Measurements from ENCODE around the gene ZBTB49.

Gene ZBTB49

DNA sequence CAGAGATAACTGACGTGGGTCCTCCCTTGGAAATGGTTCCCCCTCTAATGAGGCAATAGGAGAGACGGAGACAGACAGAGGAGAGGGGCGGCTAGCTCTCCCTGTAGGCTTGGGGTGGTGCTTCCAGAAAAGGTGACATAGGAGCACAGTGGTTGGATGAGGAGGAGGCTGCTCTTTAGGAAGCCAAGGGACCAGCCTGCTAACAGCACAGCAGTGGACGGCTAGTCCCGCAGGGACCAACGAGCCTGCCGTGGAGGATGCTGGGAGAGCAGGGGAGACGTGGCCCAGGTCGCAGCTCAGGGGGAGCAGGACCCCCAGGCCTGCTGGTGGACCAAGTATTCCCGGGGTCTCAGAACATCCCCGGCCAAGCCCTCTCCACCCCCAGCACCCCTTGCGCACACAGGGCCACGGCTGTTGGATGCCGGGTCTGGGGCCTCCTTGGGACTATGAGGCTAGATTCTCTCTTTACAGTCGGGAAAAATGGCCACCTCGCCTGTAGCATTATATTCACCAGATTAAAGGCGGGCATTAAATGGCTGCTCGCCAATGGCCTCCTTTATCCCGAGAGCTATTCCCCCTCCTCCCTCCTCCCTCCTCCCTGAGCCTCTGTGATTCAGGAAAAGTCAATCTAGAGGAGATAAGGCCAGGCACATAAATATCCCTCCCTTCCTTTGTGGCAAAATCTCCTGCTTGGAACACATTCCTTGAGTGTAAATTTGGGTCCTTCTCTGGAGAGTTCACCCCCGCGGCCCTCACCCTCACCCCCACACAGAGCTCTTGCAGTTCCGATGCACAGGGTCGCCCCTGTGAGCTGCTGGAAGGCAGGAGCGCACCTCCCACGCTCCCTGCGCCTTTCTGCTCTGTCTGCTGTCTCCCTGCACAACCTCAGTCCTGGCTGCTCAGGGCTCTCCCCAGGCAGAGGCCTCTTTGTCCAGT is 66.3 kb downstream of the ZBTB49 start:
- no peak overlapping the region for H3K4me3 ChIP-seq (ENCODE audit: low read depth, low read length)
- no peak for TF ChIP-seq CTCF (IDR thresholded peaks at IDR 0.05; ENCODE audit: borderline replicate concordance, insufficient read depth, low read depth, low read length)

DNA sequence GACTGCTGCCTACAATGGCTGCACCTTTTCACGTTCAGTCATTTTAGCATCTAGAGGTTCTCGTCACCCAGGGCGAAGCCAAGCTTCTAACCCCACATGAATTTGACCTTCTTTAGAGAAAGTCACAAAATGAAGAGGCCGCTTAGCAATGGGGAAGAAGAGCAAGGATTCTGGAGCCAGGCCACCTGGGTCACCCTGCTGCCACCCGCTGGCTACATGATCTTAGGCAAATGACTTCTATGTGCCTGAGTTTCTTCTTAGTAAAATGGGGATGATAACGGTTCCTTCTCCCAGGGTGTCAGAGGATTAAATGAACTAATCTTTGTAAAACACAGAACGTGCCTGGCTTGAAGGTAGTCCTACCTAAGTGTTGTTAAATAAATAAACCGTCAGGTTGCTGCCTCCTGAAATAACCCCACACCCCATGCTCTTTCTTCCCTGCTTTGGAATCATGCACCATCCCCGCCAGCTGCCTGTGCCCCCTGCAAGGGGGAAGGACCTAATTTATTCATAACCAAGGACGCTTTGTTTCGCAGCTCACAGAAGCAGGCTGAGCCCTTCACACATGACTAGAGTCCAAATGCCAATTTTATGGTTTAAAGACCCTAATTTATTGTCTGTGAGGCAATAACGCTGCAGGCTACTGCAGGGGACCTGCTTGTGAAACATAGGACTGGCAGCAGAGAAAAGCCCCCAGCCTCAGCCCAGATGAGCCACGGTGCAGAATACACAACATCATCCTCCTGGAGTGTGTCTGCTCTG is 68.2 kb downstream of the ZBTB49 start:
- H3K4me3 ChIP-seq (ENCODE audit: low read depth, low read length) = no peak overlapping the region
- no peak for TF ChIP-seq CTCF (IDR thresholded peaks at IDR 0.05; ENCODE audit: borderline replicate concordance, insufficient read depth, low read depth, low read length)

GRCh38 chr4:4361883-4362282 is 71.8 kb downstream of the ZBTB49 start:
- no peak for TF ChIP-seq CTCF (IDR thresholded peaks at IDR 0.05; ENCODE audit: borderline replicate concordance, insufficient read depth, low read depth, low read length)

GRCh38 chr4:4362991-4363697 is 73.1 kb downstream of the ZBTB49 start:
- H3K4me3 ChIP-seq (ENCODE audit: low read depth, low read length) = no peak overlapping the region
- TF ChIP-seq CTCF (IDR thresholded peaks at IDR 0.05; ENCODE audit: borderline replicate concordance, insufficient read depth, low read depth, low read length) = no peak

More at GRCh38 chr4:4361883-4362282, 71.8 kb downstream of the ZBTB49 start:
- no peak overlapping the region for H3K4me3 ChIP-seq (ENCODE audit: low read depth, low read length)

- no peak overlapping the region for H3K4me3 ChIP-seq (ENCODE audit: low read depth, low read length)
These were observed 74.0 kb downstream of the ZBTB49 start for GRCh38 chr4:4364061-4364460.

More at GRCh38 chr4:4364061-4364460, 74.0 kb downstream of the ZBTB49 start:
- no peak for TF ChIP-seq CTCF (IDR thresholded peaks at IDR 0.05; ENCODE audit: borderline replicate concordance, insufficient read depth, low read depth, low read length)

Data from GM12875 (cell line).